ENCODE data around the gene MIA2. TPM values are rescaled to one million over a fixed set of nuclear protein-coding genes. Genes with fewer than 3 reads are reported as not detected.
"Not testable (repeated sequence)": the region's sequence is repeated elsewhere in the genome, so short reads cannot be mapped to it uniquely, and the experiment has no call there.

MIA2 gene
- total RNA-seq, 1 donor from 2014 or later = 25.3 TPM

DNA sequence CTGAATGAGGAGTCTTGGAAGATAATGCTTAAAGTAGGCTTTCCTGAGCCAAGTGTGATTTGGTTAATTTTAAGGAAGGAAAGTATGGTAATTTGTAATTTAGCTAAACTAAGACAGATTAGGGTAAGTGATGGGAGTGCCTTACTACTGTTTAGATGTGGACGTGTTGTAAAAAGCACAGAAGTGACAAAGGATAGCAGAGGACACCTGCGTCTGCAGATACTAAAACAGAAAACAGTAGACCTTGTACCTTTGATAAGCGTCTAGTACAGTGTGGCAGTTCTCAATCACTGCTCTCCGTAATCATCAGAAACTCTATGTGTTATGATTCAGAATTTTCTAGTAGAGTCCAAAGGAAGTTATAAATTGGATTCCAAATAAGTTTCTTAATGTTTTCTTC lies 58.0 kb downstream of the MIA2 start:
- no peak for DNase-seq (ENCODE audit: extremely low spot score in 2 of 2)
- Histone ChIP-seq H3K4me3 (no peak overlapping the region), H3K36me3 (peaks cover 6 to 37% of the 10 kb centered on the region in 2 donors), H3K27me3 (no peaks in the 10 kb centered on the region), H3K27ac (no peak overlapping the region), H3K9me3 (no peaks in the 10 kb centered on the region), H3K4me1 (no peaks in the 10 kb centered on the region)
- TF ChIP-seq POLR2AphosphoS5 (IDR thresholded peaks at IDR 0.05; ENCODE audit: insufficient read depth in 1 of 2, low read depth in 1 of 2) = no peak
- no peak for TF ChIP-seq POLR2A (IDR thresholded peaks at IDR 0.05)
- TF ChIP-seq CTCF (IDR thresholded peaks at IDR 0.05) = no peak
- intact Hi-C loops (cut with DNase I) = no loop called here

DNA sequence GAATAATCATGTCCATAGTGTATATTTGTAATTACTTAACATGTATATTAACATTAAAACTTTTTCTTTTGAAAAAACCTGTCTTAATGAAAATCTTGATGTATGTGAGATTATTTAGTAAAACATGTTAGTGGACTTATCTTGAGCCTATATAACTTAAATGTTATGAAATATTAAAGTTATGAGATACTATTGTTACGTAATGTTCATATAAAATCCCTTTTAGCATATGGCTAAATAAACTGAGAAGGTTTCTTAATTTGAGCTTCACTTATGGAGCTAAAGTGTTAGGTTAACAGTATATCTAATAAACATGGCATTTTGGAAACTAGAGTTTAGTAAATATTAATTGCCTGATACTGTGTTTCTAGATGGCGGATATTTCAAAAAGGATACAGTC lies 59.9 kb downstream of the MIA2 start:
- no peak overlapping the region for H3K27ac ChIP-seq
- no peak for DNase-seq (ENCODE audit: extremely low spot score in 2 of 2)
- H3K9me3 ChIP-seq = no peaks in the 10 kb centered on the region
- no peak overlapping the region for H3K4me3 ChIP-seq
- H3K27me3 ChIP-seq = no peaks in the 10 kb centered on the region
- no peaks in the 10 kb centered on the region for H3K4me1 ChIP-seq
- TF ChIP-seq POLR2A (IDR thresholded peaks at IDR 0.05) = no peak
- no peak for TF ChIP-seq POLR2AphosphoS5 (IDR thresholded peaks at IDR 0.05; ENCODE audit: insufficient read depth in 1 of 2, low read depth in 1 of 2)
- TF ChIP-seq CTCF (IDR thresholded peaks at IDR 0.05) = no peak
- intact Hi-C loops (cut with DNase I) = no loop called here
- H3K36me3 ChIP-seq = peaks cover 6 to 44% of the 10 kb centered on the region in 2 donors

DNA sequence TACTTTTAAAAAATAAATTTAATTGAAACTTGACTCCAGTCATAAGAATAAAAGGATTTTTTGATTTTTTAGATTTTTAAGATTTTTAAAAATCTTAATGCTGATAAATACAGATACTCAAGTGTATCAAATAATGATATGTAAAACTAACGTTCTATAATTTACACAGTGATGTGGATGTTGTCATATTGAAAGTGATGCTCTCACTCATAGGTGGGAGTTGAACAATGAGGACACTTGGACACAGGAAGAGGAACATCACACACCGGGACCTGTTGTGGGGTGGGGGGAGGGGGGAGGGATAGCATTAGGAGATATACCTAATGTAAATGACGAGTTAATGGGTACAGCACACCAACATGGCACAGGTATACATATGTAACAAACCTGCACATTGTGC lies 66.7 kb downstream of the MIA2 start:
- H3K4me1 ChIP-seq; DNase-seq (ENCODE audit: extremely low spot score in 2 of 2); H3K27me3 ChIP-seq; H3K9me3 ChIP-seq; intact Hi-C loops (cut with DNase I); H3K27ac ChIP-seq; H3K4me3 ChIP-seq: not testable (repeated sequence)
- H3K36me3 ChIP-seq = peaks cover 4 to 29% of the 10 kb centered on the region in 2 donors

DNA sequence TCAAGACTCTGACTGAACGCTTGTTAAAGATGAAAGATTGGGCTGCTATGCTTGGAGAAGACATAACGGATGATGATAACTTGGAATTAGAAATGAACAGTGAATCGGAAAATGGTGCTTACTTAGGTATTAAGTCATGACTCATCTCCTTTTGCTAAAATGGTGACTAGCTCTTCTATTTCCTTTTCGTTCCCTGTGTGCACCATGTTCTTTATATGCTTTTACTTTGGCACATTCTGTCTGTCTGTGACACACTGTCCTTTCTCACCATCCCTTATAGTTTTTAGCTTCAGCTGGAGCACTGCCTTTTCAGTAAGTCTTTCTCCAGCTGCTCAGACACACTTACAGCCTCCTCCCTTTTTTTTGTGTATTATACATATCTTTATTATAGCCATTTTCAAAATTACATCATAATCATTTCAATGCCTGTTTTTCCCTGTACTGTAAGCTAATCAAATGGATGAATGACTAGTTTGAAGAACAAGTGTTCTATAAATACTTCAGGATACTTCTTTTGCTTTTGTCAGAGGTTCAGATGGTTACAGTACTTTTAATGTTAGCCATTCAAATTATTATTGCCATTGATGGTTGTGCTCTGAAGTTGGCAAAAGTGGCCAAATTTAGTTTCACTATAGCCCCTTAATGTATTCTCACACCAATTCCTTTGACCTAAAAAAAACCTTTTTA lies 68.6 kb downstream of the MIA2 start:
- Histone ChIP-seq H3K27me3 (no peaks in the 10 kb centered on the region), H3K36me3 (peaks cover 0 to 11% of the 10 kb centered on the region in 2 donors), H3K4me1 (no peaks in the 10 kb centered on the region), H3K9me3 (no peaks in the 10 kb centered on the region), H3K27ac (no peak overlapping the region), H3K4me3 (no peak overlapping the region)
- no peak for DNase-seq (ENCODE audit: extremely low spot score in 2 of 2)
- no peak for TF ChIP-seq CTCF (IDR thresholded peaks at IDR 0.05)
- no peak for TF ChIP-seq POLR2AphosphoS5 (IDR thresholded peaks at IDR 0.05; ENCODE audit: insufficient read depth in 1 of 2, low read depth in 1 of 2)
- TF ChIP-seq POLR2A (IDR thresholded peaks at IDR 0.05) = no peak
- intact Hi-C loops (cut with DNase I) = no loop called here

DNA sequence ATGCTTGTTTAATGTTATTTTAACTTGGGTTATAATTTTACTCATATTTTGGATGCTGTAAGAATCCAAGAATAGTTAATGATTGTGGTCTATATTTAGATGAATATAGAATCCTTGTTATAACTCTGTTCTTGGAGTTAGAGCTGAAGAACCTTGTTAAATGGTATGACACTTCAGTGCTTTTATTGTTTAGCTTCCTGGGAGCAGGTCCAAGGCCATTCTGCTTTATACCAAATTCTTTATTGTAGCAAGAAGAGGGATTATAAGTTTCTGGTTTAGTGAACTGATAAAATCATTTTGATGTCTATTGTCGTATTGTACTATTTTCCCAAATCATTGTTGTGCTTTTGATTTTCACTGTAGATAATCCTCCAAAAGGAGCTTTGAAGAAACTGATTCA lies 69.4 kb downstream of the MIA2 start:
- H3K27me3 ChIP-seq = no peaks in the 10 kb centered on the region
- intact Hi-C loops (cut with DNase I) = no loop called here
- no peak overlapping the region for H3K27ac ChIP-seq
- no peaks in the 10 kb centered on the region for H3K9me3 ChIP-seq
- no peak overlapping the region for H3K4me3 ChIP-seq
- H3K36me3 ChIP-seq = peaks cover 0 to 10% of the 10 kb centered on the region in 2 donors
- no peaks in the 10 kb centered on the region for H3K4me1 ChIP-seq
- DNase-seq (ENCODE audit: extremely low spot score in 2 of 2) = no peak
- TF ChIP-seq POLR2A (IDR thresholded peaks at IDR 0.05) (no peak), POLR2AphosphoS5 (IDR thresholded peaks at IDR 0.05; ENCODE audit: insufficient read depth in 1 of 2, low read depth in 1 of 2) (no peak), CTCF (IDR thresholded peaks at IDR 0.05) (no peak)

Data from vagina (tissue), 2 donors.